HepG2 (cell line): ENCODE measurements around the gene SCAPER. TPM values are rescaled to one million over a fixed set of nuclear protein-coding genes. Genes with fewer than 3 reads are reported as not detected.

Experiments
- ATAC-seq: fragments of 200-7000 bp; cut with Tn5 transposase; 3 replicates; pipeline ENCODE4 v1.9.1; 2020; ENCODE audit warnings: mild to moderate bottlenecking, moderate library complexity
- BruUV-seq: library from RNA; stranded (reverse); fragments of 400-500 nt; replicated peaks from 2 replicates; lab custom pipeline; 2021; lab: Mats Ljungman, UMichigan
- CTCF ChIA-PET: fragments of 300-600 bp; formaldehyde crosslinking; extraction: SDS; loops from one replicate; lab custom pipeline; 2021; ENCODE audit warnings: low total read pairs, inconsistent platforms, low intra/inter-chr PET ratio; lab: Yijun Ruan, JAX
- POLR2A ChIA-PET: fragments of 350-600 bp; sonication (Branson Sonifier 250); formaldehyde crosslinking; loops from one replicate; lab custom pipeline; 2020; ENCODE audit warnings: antibody characterized with exemption, inconsistent platforms; lab: Yijun Ruan, JAX
- DNase-seq: peaks from one replicate; pipeline ENCODE4 v3.0.0-alpha.2; 2015; ENCODE audit warnings: low spot score
- FAIRE-seq: peaks from 3 replicates; lab custom pipeline; 2011; peaks lifted over from hg19 to GRCh38; lab: Jason Lieb, UNC
- H2AFZ ChIP-seq: one replicate; pipeline ENCODE4 v1.6.1; 2011; ENCODE audit warnings: low read length, inconsistent platforms
- H3K27ac ChIP-seq: fragments of 300-600 bp; 3 replicates; pipeline ENCODE4 v1.8.0; 2011; ENCODE audit warnings: mixed run types, mild to moderate bottlenecking, mixed read lengths, low read length, inconsistent platforms; ENCODE audit not compliant: insufficient read depth; ENCODE audit errors: extremely low read length
- H3K27me3 ChIP-seq, 2 experiments: fragments of 200-600 bp in 1 of 2; 2 replicates in 1 of 2; 3 replicates in 1 of 2; pipeline versions ENCODE4 v1.6.0 to v1.8.0; 2011; ENCODE audit warnings: low read length in 2 of 2, mild to moderate bottlenecking in 2 of 2, moderate library complexity in 2 of 2, inconsistent platforms in 1 of 2; ENCODE audit not compliant: insufficient read depth in 2 of 2, control insufficient read depth in 1 of 2
- H3K36me3 ChIP-seq, 2 experiments: fragments of 200-600 bp in 1 of 2; replicated peaks in 1 of 2; 2 replicates in 1 of 2; 3 replicates in 1 of 2; pipeline versions ENCODE4 v1.5.1 to v1.8.0; 2011; ENCODE audit warnings: low read length in 2 of 2, inconsistent platforms in 1 of 2; ENCODE audit not compliant: insufficient read depth in 2 of 2, control insufficient read depth in 1 of 2
- H3K4me1 ChIP-seq: 2 replicates; pipeline ENCODE4 v1.5.1; 2012; ENCODE audit warnings: low read length, inconsistent platforms; ENCODE audit not compliant: insufficient read depth
- H3K4me2 ChIP-seq: 2 replicates; pipeline ENCODE4 v1.6.0; 2011; ENCODE audit warnings: low read depth, low read length, inconsistent platforms
- H3K4me3 ChIP-seq, 3 experiments: fragments of 200-600 bp in 1 of 3; sonication (generic), shearing (Covaris generic) in 1 of 3; replicated peaks in 1 of 3; 2 replicates each; pipeline ENCODE4 v1.5.1; 2011 to 2016; ENCODE audit warnings: low read length in 3 of 3, inconsistent platforms in 2 of 3, low read depth in 2 of 3, mild to moderate bottlenecking in 2 of 3, control low read depth in 1 of 3, mixed read lengths in 1 of 3; ENCODE audit not compliant: insufficient read depth in 1 of 3
- H3K79me2 ChIP-seq: one replicate; pipeline ENCODE4 v1.6.1; 2011; ENCODE audit warnings: low read length, inconsistent platforms; ENCODE audit not compliant: insufficient read depth
- H3K9ac ChIP-seq: 2 replicates; pipeline ENCODE4 v1.6.0; 2011; ENCODE audit warnings: mild to moderate bottlenecking, low read depth, low read length, inconsistent platforms; ENCODE audit not compliant: insufficient read depth
- H3K9me3 ChIP-seq: 2 replicates; pipeline ENCODE4 v1.5.1; 2012; ENCODE audit warnings: mild to moderate bottlenecking, low read length
- H4K20me1 ChIP-seq: 2 replicates; pipeline ENCODE4 v1.6.0; 2011; ENCODE audit warnings: inconsistent platforms, mild to moderate bottlenecking, low read length, moderate library complexity; ENCODE audit not compliant: insufficient read depth
- ASH2L ChIP-seq: fragments of 300-600, 200-600 bp; sonication (generic); IDR thresholded peaks from 2 replicates; pipeline ENCODE4 v1.7.0; 2017; ENCODE audit warnings: low read depth, mild to moderate bottlenecking, moderate library complexity, mixed read lengths, low read length; ENCODE audit not compliant: insufficient read length
- DMAP1 ChIP-seq: IDR thresholded peaks from 2 replicates; pipeline ENCODE4 v1.6.1; 2016
- GABPA ChIP-seq, 2 experiments: IDR thresholded peaks; 2 replicates each; pipeline ENCODE4 v1.6.1; 2011 to 2016; ENCODE audit warnings: low read depth in 2 of 2, low read length in 1 of 2, missing biosample characterization in 1 of 2, missing genetic modification characterization in 1 of 2
- HOXA5 ChIP-seq: sonication (generic); formaldehyde crosslinking; IDR thresholded peaks from 2 replicates; pipeline ENCODE4 v1.4.0; 2020; ENCODE audit warnings: missing genetic modification reagents
- NCOA2 ChIP-seq: sonication (generic); formaldehyde crosslinking; IDR thresholded peaks from 2 replicates; pipeline ENCODE4 v1.8.0; 2022; ENCODE audit warnings: inconsistent platforms
- POLR2AphosphoS2 ChIP-seq: IDR thresholded peaks from 2 replicates; pipeline ENCODE4 v1.6.1; 2011; ENCODE audit warnings: low read depth, low read length, improper control_type of control experiment
- SRSF1 ChIP-seq: fragments of 200-400 bp; formaldehyde crosslinking; optimal IDR thresholded peaks from 2 replicates; pipeline ENCODE3; 2017; ENCODE audit warnings: mild to moderate bottlenecking, low read depth, low read length, moderate library complexity
- ZFP36L2 ChIP-seq: sonication (generic); formaldehyde crosslinking; IDR thresholded peaks from 2 replicates; pipeline ENCODE4 v1.4.0; 2020; ENCODE audit warnings: missing genetic modification reagents
- ZSCAN21 ChIP-seq: sonication (generic); formaldehyde crosslinking; IDR thresholded peaks from 2 replicates; pipeline ENCODE4 v1.8.0; 2022; ENCODE audit warnings: mild to moderate bottlenecking, missing genetic modification reagents, moderate library complexity, borderline replicate concordance
- WGBS: methylation state at CpG from one replicate; pipeline ENCODE4 v1.1.6; 2017; ENCODE audit warnings: low lambda C conversion rate; 5-methylcytosine and 5-hydroxymethylcytosine counted together
- in situ Hi-C: cut with HindIII; loops from 2 replicates; pipeline ENCODE4 v1.10.0; 2017; ENCODE audit warnings: low pct_unique_long_range_greater_than_20kb; ENCODE audit not compliant: extremely low pct_ligation_motif_present
- intact Hi-C: fragments of 100-400 bp; cut with micrococcal nuclease; formaldehyde crosslinking; loops from one replicate; pipeline ENCODE4 v1.10.0; 2022; ENCODE audit not compliant: unreplicated experiment
- polyA plus RNA-seq, 8 experiments: library from polyadenylated mRNA; depleted of rRNA in 3 of 8; stranded (reverse) in 7 of 8; unstranded in 1 of 8; fragments of >200 nt; fragmentation: Illumina TruSeq in 4 of 8; extraction: Trizol in 4 of 8; gene quantifications; 2 replicates each; pipeline versions ENCODE4 v1.2.1 to v1.2.3, GENCODE V29; 2011 to 2016; ENCODE audit warnings: low read depth in 4 of 8, missing spikeins in 1 of 8, mixed read lengths in 1 of 8; ENCODE audit not compliant: insufficient read depth in 1 of 8
- total RNA-seq, 5 experiments: library from RNA; depleted of rRNA; stranded (reverse); fragments of >200 nt; fragmentation: Illumina TruSeq; extraction: Trizol; gene quantifications; 2 replicates each; pipeline ENCODE4 v1.2.3, GENCODE V29; 2016; ENCODE audit warnings: low read depth in 1 of 5
- TF ChIP-seq, protein P1 (sequence below): sonication (generic); formaldehyde crosslinking; IDR thresholded peaks from 2 replicates; pipeline ENCODE4 v1.9.0; 2022; ENCODE audit warnings: missing genetic modification reagents, mild to moderate bottlenecking, borderline replicate concordance
- TF ChIP-seq, protein P2 (sequence below): sonication (generic); formaldehyde crosslinking; IDR thresholded peaks from 2 replicates; pipeline ENCODE4 v1.4.0; 2020; ENCODE audit warnings: missing genetic modification reagents
- TF ChIP-seq, protein P3 (sequence below): sonication (generic); formaldehyde crosslinking; IDR thresholded peaks from 2 replicates; pipeline ENCODE4 v1.8.0; 2022; ENCODE audit warnings: missing genetic modification reagents, mild to moderate bottlenecking, borderline replicate concordance

SCAPER gene
- total and polyA plus RNA-seq, 2 of the 13 experiments (the other 11 are each of a cell fraction or from before 2014, with no cell fraction given), result 4.3 to 10.5 TPM

DNA sequence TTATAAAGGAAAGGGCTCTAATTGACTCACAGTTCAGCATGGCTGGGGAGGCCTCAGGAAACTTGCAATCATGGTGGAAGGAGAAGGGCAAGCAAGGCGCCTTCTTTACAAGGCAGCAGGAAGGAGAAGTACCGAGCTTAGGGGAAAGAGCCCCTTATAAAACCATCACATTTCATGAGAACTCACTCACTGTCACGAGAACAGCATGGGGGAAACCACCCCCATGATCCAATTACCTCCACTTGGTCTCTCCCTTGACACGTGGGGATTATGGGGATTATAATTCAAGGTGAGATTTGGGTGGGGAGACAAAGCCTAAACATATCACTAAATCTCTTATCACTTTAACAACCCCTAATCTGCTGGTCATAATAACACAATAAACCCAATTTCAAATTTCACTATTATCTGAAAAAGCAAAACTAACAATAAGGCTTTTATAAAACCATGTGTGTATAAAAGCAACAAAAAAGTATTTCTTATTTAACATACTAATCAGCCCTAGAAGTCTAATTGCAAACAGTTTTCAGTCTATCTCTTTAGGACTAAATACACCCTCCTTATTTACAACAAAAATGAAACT is 43.2 kb downstream of the SCAPER start:
- H3K4me2 ChIP-seq, result no peak overlapping the region
- ATAC-seq (no peak), FAIRE-seq (no peak), DNase-seq (no peak)
- BruUV-seq, result no TSS peak
- H4K20me1 ChIP-seq, result 0 out of 2 replicates have a peak, but pooled peaks cover 3% of the 10 kb centered on the region
- no peaks in the 10 kb centered on the region; a peak in 1 of 5 replicates for H3K36me3 ChIP-seq
- H3K9me3 ChIP-seq, result no peaks in the 10 kb centered on the region
- ChIA-PET POLR2A (no interaction called here), CTCF (no interaction called here)
- no peak overlapping the region for H3K4me3 ChIP-seq
- intact Hi-C loops (loop anchor here (10.0 kb wide), 1 partner anchor 237 kb away; no protein-coding TSS in a partner anchor), in situ Hi-C loops (loop anchor here (10.0 kb wide), 1 partner anchor 667 kb away; no protein-coding TSS in a partner anchor)
- H3K9ac ChIP-seq, result no peak overlapping the region
- TF ChIP-seq ZFP36L2 (CRISPR knock-in tag), result no peak
- TF ChIP-seq ZSCAN21, result no peak
- TF ChIP-seq, protein P1, sequence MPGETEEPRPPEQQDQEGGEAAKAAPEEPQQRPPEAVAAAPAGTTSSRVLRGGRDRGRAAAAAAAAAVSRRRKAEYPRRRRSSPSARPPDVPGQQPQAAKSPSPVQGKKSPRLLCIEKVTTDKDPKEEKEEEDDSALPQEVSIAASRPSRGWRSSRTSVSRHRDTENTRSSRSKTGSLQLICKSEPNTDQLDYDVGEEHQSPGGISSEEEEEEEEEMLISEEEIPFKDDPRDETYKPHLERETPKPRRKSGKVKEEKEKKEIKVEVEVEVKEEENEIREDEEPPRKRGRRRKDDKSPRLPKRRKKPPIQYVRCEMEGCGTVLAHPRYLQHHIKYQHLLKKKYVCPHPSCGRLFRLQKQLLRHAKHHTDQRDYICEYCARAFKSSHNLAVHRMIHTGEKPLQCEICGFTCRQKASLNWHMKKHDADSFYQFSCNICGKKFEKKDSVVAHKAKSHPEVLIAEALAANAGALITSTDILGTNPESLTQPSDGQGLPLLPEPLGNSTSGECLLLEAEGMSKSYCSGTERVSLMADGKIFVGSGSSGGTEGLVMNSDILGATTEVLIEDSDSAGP (CRISPR knock-in tag), result no peak
- no peaks in the 10 kb centered on the region for H3K79me2 ChIP-seq
- no peaks in the 10 kb centered on the region for H3K27me3 ChIP-seq
- 96% methylated on average over 4 of the region's 4 CpGs for WGBS
- no peak overlapping the region for H3K27ac ChIP-seq
- H2AFZ ChIP-seq, result no peak overlapping the region
- H3K4me1 ChIP-seq, result no peaks in the 10 kb centered on the region

DNA sequence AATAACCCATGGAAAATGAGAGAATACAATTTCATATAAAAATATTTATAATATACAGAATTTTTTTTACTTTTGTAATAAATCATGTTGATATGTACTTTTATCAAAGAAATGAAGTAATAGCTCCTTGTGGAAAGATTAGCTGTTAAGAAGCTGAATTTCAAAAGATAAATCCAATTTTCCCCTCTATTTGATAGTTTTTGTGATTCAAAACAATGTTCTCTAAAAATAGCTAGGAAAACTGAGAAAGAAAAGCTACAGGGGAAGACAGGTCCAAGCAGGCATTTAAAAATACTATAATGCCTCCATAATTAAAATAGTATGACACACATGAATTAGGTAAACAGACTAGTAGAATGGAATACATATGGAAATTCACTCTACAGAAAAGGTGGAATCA is 44.9 kb downstream of the SCAPER start:
- TF ChIP-seq ASH2L, result no peak
- TF ChIP-seq, protein P2, sequence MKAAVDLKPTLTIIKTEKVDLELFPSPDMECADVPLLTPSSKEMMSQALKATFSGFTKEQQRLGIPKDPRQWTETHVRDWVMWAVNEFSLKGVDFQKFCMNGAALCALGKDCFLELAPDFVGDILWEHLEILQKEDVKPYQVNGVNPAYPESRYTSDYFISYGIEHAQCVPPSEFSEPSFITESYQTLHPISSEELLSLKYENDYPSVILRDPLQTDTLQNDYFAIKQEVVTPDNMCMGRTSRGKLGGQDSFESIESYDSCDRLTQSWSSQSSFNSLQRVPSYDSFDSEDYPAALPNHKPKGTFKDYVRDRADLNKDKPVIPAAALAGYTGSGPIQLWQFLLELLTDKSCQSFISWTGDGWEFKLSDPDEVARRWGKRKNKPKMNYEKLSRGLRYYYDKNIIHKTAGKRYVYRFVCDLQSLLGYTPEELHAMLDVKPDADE (CRISPR knock-in tag), result no peak
- no peak for TF ChIP-seq GABPA (IDR thresholded peaks at IDR 0.05; ENCODE audit: low read depth, low read length)
- TF ChIP-seq GABPA (CRISPR knock-in tag; IDR thresholded peaks at IDR 0.05; ENCODE audit: low read depth), result no peak
- TF ChIP-seq NCOA2, result no peak
- TF ChIP-seq, protein P3, sequence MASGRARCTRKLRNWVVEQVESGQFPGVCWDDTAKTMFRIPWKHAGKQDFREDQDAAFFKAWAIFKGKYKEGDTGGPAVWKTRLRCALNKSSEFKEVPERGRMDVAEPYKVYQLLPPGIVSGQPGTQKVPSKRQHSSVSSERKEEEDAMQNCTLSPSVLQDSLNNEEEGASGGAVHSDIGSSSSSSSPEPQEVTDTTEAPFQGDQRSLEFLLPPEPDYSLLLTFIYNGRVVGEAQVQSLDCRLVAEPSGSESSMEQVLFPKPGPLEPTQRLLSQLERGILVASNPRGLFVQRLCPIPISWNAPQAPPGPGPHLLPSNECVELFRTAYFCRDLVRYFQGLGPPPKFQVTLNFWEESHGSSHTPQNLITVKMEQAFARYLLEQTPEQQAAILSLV (CRISPR knock-in tag), result no peak
- no peak for TF ChIP-seq POLR2AphosphoS2
- no peak for TF ChIP-seq DMAP1 (CRISPR knock-in tag)
- no peak for TF ChIP-seq HOXA5 (CRISPR knock-in tag)
- no peak for TF ChIP-seq SRSF1
- TF ChIP-seq, all 625 proteins: peak for 0
- Histone ChIP-seq H3K4me3 (no peak overlapping the region), H3K4me2 (no peak overlapping the region), H3K36me3 (no peaks in the 10 kb centered on the region; a peak in 1 of 5 replicates), H3K27ac (no peak overlapping the region), H3K9ac (no peak overlapping the region), H3K79me2 (no peaks in the 10 kb centered on the region), H3K4me1 (no peaks in the 10 kb centered on the region), H2AFZ (no peak overlapping the region), H3K9me3 (no peaks in the 10 kb centered on the region), H4K20me1 (no peaks in the 10 kb centered on the region), H3K27me3 (no peaks in the 10 kb centered on the region)
- no peak for ATAC-seq
- CTCF ChIA-PET, result no interaction called here
- in situ Hi-C loops, result loop anchor here (10.0 kb wide), 1 partner anchor 665 kb away; no protein-coding TSS in a partner anchor
- no TSS peak for BruUV-seq
- FAIRE-seq, result no peak
- intact Hi-C loops, result loop anchor here (10.0 kb wide), 1 partner anchor 235 kb away; no protein-coding TSS in a partner anchor
- POLR2A ChIA-PET, result no interaction called here
- no peak for DNase-seq
